Activated CD8-positive, alpha-beta memory T cell treated with anti-CD3 and anti-CD28 coated beads, Interleukin-2, amount 50 U/mL, for 4 hours (primary cell): Measurements from ENCODE around the gene AMIGO3.
"Not testable (repeated sequence)": the region's sequence is repeated elsewhere in the genome, so short reads cannot be mapped to it uniquely, and the experiment has no call there.

Experiments used
- DNase-seq: peaks from one replicate; pipeline ENCODE4 v3.0.0-alpha.2; 2020

AMIGO3 gene, protein sequence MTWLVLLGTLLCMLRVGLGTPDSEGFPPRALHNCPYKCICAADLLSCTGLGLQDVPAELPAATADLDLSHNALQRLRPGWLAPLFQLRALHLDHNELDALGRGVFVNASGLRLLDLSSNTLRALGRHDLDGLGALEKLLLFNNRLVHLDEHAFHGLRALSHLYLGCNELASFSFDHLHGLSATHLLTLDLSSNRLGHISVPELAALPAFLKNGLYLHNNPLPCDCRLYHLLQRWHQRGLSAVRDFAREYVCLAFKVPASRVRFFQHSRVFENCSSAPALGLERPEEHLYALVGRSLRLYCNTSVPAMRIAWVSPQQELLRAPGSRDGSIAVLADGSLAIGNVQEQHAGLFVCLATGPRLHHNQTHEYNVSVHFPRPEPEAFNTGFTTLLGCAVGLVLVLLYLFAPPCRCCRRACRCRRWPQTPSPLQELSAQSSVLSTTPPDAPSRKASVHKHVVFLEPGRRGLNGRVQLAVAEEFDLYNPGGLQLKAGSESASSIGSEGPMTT

DNA sequence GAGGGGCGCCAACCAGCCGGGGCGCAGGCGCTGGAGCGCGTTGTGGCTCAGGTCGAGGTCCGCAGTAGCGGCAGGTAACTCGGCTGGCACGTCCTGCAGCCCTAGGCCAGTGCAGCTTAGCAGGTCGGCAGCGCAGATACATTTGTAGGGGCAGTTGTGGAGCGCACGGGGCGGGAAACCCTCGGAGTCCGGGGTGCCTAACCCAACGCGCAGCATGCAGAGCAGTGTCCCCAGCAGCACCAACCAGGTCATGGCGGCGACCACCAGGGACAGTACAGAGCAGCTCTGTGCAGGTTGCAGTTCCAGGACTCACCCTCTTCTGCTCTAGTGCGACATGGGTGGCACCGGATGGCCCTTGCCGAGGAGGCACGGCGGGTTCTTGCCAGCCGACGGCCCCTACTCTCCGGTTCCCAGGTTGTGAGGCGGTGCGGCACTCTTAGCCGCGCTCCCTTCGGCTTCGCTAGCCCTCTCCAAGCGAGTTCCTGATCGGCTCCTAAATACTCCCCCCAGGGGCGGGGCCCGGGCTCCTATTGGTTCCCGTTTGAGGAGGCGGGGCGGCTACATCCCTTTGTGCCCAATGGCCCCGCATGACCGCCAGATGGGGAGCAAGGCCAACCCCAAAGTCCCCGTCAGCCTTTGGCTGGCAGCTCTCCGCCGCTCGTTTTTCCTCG lies at the start of gene AMIGO3:
Gene AMIGO3, minus strand, starts transcription at position 471 of the 671 bp plus-strand sequence. Its CDS starts 219 bp downstream, at position 252.
- DNase-seq: peak; percentile 91

DNA sequence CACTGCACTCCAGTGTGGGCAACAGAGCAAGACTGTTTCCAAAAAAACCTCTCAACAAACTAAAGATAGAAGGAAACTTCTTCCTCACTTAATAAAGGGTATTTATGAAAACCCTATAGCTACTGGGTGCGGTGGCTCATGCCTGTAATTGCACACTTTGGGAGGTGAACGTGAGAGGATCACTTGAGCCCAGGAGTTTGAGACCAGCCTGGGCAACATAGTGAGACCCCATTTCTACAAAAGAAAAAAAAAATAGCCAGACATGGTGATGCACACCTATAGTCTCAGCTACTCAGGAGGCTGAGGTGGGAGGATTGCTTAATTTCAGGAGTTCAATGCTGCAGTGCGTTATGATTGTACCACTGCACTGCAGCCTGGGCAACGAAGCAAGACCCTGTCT lies 44.5 kb upstream of the AMIGO3 start:
- no peak for DNase-seq

DNA sequence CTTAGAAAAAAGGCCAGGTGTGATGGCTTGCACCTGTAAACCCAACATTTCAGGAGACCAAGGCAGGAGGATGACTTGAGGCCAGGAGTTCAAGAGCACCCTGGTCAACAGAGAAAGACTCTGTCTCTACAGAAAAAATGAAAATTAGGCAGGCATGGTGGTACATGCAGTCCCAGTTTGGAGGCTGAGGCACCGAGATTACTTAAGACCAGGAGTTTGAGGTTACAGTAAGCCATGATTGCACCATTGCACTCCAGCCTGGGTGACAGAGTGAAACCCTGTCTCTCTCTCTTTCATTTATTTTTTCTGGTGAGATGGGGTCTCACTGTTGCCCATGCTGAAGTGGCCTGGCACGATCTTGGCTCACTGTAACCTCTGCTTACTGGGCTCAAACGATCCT lies 42.2 kb upstream of the AMIGO3 start:
- DNase-seq: no peak

DNA sequence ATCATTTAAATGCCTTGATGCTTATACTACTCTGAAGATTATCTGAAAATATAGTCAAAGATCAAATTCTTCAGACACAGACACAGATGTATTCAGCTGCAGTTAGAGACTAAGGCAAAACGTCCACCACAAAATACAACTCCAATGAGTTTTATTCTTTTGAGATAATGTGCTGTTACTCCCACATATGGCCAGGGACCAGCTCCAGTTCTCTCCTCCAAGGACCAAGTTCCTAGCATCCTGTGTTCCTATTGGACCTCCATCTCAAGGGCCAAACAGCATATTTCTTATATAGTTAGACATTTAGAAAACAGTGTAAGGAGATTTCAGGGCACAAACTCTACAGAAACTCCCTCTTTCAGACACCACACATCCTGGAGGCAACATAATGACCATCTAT lies 39.7 kb upstream of the AMIGO3 start:
- DNase-seq: no peak

DNA sequence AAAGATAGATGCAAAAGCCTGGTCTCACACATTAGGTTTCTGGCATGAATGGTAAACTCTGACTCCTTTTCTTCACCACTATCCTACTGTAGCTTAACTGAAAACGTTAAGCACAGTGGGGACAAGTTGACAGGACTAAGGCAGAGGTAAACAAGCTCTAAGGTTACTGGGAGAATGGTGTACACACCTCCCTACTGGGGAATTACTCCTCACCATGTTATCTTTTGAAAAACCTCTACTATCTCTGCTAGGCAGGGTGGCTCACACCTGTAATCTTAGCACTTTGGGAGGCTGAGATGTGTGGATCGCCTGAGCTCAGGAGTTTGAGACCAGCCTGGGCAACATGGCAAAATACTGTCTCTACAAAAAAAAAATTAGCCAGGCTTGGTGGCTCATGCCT lies 37.7 kb upstream of the AMIGO3 start:
- no peak for DNase-seq

DNA sequence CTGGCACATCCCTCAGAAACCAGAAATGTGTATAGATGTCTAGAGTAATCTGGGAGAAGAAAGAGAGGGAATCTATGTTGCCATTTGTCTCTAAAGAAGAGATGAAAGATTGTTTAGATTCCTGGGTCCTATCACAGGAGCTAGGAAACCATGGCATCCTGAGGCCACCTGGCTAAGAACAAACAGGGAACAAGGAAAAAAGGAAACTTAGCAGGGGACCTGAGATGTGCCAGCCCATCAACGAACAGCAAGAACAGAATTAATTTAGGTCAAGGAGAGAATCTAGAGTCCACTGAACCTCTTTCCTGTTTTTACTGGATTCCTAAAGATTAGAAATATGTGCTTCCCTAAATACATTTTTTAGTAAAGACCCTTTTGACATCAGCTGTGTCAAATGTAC lies 36.6 kb upstream of the AMIGO3 start:
- DNase-seq: no peak

DNA sequence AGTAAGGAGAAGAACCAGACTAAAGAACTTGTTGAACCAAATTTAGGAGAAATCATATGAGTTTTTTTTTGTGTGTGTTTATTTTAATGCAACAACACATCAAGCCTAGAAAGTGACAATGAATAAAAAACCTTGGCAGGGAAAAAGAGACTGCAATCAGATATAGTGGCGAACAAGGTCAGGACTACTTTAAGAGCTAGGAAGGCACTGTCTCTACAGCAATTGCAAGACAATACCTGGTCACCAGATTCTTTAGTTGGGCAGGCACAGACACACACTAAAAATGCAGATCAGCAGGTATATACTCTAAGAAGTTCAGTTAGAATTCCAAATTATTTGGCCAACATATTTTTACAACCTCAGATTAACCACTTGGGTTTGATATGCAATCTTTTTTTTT lies 35.1 kb upstream of the AMIGO3 start:
- no peak for DNase-seq

DNA sequence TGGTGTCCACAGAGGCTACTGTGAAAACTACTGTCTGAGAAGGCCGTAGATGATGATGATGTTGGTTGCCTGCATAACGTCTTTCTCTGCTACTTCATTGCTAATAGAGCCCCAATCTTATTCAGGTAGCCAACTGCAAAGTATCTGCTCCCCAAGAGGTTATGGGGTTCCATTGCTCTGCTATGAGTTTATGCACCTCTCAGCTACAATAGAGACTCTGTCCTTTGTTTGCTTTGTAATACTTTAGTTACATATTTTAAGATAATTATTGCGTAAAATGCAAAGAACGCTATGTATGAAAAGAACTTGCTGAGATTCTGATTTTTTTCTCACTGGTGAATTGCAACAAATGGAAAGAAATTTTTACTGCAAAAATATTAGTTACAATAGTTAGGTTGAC lies 32.0 kb upstream of the AMIGO3 start:
- no peak for DNase-seq

DNA sequence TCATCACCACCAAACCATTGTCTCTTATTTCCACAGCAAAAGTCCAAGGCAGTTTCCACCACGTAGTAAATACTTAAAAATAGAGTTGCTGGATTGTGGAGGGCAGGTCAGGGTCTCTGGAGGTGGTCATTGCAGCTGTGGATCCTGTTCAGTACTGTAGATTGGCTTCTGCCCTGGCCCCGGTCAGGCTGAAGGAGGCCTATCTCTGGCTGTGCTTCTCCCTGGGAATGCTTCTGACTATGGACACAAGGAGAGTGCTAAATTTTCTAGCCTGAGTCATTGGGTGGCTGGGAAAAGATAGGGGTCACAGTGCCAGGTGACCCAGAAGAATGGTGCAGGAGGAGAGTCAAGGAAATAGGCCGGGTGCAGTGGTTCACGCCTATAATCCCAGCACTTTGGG lies 30.6 kb upstream of the AMIGO3 start:
- no peak for DNase-seq

DNA sequence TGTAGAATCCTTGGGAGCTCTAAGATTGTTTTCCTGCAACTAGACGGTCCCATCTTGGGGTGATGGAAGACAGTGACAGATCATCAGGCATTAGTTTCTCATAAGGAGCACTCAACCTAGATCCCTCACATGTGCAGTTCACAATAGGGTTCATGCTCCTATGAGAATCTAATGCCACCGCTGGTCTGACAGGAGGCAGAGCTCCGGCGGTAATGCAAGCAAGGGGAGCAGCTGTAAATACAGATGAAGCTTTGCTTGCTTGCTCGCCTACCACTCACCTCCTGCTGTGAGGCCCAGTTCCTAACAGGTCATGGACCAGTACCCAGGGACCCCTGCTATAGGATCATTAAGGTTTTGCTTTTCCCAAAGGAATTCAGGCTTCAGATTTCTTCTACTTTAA lies 29.4 kb upstream of the AMIGO3 start:
- DNase-seq: not testable (repeated sequence)

DNA sequence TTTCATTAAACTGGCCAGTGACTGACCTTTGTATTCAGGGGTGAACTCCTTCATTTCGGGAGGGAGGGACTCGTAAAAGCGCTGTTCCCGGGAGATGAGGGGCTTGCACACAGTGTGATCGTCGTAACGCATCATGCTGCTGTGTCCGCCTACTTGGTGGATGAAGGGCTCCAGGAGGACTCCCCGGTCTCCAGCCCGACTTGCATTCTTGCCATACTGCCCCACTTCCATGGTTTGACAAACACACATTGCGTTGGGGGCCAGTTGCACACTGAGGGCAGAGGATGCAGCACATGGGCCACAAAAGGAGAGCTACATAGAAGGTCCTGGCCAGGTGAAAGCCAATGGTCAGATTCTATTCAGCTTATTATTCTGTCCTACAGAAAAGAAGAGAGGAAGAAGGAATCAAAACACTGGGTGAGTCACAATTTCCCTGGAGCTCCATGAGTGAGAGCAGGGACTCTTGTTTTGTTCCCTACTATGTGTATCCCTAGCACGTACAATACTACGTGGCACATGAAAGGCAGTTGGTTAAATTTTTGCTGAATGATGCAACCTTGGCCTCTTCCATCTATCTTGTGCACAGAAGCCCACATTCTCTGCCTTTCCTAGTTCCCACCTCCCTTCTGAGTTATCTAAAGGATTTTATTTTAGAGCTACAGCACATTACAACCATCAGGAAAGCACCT lies 28.5 kb upstream of the AMIGO3 start:
- no peak for DNase-seq

DNA sequence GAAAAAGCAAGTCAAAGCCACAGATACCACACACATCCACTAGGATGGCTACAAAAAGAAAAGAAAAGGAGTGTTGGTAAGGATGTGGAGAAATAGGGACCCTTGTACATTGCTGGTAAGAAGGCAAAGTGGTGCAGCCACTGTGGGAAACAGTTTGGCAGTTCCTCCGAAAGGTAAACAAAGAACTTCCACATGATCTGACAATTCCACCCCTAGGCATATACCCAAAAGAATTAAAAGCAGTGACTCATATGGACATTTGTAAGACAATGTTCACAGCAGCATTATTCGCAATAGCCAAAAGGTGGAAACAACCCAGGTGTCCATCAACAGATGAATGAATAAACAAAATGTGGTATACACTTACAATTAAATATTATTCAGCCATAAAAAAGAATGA lies 26.5 kb upstream of the AMIGO3 start:
- DNase-seq: no peak

DNA sequence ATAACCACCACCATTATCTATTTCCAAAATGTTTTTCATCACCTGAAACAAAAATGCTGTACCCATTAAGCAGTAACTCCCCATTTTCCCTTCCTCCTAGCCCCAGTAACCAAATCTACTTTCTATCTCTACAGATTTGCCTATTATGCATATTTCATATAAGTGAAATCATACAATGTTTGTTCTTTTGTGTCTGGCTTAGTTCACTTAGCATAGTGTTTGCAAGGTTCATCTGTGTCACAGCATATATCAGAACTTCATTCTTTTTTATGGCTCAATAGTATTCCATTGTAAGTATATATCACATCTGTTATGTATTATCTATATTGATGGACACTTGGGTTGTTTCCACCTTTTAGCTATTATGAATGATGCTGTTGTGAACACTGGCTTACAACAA lies 20.9 kb upstream of the AMIGO3 start:
- DNase-seq: no peak

DNA sequence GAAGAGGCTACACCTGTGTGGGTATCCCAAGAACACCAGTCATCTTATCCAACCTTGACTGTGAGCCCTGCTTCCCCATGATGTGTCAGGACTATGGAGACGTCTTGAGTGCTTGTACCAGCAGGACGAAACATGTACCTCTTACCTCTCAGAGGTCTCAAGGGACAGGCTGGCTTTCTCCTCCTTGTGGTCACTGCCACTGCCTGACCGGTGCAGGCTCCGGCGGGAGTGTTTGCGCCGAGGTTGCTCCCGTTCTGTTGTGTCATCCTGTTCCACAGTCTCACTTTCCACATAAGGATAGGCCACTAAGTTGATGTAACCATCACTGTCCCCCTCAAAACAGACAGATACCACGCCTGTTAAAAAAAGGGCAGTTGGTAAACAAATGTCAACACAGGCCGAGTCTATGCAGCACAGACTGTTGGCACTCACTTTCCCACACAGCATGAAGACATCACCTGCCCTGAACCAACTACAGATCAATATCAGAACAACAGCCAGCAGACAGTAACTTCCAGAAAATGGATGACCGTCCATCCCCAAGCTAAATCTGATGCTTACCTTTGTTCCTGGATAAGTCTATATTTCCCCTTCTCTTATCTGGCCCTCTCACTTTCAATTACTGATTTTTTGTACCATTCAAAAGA lies 18.7 kb upstream of the AMIGO3 start:
- no peak for DNase-seq

DNA sequence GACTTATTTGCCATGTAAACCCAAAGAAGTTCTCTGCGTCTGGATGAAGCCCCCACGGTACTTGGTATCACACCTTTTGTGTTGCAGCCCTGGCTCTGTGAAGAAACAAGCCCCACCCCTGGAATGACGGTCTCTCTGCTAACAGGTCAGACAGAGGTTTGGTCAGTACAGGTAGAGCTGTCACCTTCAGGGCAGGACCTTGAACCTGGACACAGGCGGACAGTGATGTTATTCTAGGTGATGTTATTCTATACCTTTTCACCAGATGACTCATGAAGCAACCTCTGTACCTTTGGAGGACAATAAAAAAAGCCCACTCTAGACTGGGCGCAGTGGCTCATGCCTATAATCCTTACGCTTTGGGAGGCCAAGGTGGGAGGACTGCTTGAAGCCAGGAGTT lies 15.3 kb upstream of the AMIGO3 start:
- DNase-seq: no peak

DNA sequence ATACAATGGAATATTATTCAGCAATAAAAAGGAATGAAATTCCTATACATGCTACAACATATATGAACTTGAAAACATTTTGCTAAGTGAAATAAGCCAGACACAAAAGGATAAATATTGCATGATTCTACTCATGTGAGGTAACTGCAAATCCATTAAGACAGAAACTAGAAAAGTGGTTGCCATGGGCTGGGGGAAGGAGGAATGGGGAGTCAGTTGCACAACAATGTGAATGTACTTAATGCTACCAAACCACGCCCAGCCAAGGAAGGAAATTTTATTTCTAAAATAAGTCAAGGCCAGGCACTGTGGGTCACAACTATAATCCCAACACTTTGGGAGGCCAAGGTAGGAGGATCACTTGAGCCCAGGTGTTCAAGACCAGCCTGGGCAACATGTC lies 14.1 kb upstream of the AMIGO3 start:
- DNase-seq: no peak

DNA sequence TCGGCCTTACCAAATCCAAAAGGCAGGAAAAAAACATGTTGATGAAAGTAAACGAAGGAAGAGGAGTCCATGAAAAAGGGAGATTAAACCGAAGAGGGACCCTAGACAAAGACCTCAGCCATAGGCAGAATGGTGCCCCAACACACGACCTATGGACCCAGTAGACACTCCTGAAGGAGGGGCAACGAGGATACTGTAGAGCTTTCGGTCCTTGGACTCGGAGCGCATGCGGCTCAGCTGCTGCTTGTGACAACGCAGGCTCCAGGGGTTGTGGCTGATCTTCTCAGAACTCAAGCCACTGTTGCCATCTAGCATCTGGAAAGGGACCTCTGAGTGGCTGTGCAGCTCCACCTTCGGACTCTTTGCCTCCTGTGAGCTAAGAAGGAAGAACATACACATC lies 13.1 kb upstream of the AMIGO3 start:
- DNase-seq: no peak

DNA sequence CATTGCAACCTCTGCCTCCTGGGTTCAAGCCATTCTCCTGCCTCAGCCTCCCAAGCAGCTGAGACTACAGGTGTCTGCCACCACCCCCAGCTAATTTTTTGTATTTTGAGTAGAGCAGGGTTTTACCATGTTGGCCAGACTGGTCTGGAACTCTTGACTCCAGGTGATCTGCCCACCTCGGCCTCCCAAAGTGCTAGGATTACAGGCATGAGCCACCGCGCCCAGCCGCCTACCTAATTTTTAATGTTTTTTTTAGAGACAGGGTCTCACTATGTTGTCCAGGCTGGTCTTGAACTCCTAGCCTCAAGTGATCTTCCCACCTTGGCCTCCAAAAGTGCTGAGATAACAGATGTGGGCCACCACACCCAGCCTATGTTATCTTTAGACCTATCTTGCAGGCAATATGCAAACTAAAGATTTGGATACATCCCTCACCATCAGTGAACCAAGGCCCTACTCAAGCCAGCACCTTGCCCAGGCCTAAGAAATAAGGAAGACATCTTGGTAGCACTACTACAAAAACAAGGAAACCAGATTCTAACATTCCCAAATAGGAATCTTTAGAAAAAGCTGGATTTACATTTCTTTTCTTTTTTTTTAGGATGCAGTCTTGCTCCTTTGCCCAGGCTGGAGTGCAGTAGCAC lies 10.6 kb upstream of the AMIGO3 start:
- DNase-seq: no peak

DNA sequence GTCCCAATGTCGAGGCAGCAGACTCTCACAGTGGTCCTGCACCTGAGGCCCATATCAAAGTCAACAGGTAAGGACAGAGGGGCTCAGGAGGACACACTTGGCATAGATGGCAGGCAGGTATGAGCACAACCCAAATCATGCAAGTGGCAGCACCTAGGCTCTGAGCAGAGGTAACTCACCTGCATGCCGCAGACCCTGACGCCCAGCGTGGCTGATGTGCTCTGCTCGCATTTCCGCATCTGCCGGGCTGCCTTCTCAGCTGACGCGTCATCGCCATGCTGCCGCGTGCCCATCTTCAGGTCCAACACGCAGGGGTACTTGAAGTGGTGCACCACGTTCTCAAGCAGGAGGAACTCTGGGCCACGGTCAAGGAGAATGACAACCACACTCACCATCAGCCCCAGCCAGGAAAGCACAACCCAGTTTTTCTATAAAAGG lies 8.5 kb upstream of the AMIGO3 start:
- no peak for DNase-seq

DNA sequence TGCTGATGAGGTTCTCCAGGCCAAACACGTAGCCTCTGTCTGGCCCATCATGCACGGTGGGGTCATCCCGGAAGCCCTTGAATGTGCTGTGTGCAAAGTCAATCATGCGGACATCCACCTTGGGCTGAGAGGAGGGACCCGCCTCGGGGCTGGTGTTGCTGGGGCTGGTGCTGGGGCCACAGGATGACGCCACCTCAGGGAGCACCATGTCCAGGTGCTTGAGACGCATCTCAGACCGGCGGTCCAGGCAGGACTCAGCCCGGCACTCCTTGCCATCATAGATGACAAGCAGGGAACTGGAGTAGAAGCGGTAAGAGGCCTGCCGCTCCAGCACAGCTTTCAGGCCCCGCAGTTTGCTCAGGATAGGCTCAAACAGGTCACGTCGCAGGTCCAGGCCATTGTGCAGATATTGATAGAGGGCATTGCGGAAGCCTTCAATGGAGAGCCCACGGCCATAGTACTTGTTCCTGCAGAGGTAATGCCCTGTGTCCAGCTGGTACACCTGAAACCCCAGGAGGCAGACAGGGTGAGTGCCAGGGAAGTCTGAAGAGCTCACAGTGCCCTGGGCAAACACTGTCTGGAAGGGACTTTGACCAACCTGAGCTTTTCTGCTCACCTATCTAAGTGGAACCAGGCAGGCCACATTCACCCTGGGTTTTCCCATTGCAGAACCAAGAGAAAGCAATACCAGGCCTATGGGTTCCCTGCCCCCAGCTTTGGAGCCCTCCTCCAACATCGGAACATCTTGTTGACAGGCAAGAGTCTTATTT lies 7.9 kb upstream of the AMIGO3 start:
- no peak for DNase-seq

DNA sequence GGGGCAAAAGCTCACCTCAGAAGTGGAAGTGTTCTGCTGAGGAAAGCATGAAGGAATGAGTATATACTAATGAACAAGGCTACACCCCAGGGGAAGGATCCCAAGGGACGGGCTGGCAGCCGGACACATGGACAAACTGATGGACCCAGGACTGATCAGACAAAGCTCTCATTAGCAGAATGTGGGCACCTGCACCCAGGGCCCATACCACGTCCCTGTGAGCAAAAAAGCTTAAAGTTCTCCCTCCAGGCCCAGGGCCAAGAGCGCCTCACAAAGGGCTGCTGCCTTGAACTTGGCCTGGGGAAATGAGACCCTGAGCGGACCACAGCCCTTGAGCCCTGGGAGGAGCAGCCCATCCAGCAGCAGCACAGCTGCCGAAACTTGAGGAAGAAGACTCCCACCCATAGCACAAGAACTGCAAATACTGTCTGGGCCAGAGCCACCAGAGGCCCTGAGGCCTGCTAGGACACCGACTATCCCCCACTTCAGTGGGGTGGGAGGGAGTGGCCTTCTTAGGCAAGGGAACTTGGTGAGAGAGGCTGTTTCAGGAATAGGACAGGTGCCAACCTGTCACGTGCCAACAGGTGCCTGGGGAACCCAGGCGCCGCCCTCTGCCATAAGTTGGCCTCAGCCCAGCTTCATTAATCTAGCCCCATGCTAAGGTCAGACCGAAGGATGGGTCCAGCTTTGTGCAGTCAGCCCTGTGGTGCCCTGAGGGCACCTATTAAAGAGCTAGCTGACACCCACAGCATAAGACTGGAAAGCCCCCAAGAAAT lies 6.6 kb upstream of the AMIGO3 start:
- DNase-seq: no peak
